GM12878 (cell line): ENCODE measurements around the gene CNPPD1. TPM values are rescaled to one million over a fixed set of nuclear protein-coding genes. Genes with fewer than 3 reads are reported as not detected.

Experiments used
- ATAC-seq: fragments of 200-7000 bp; cut with Tn5 transposase; 3 replicates; pipeline ENCODE4 v1.9.1; 2020; ENCODE audit warnings: mild to moderate bottlenecking, moderate library complexity
- BruUV-seq: library from RNA; stranded (reverse); fragments of 400-500 nt; replicated peaks from 2 replicates; lab custom pipeline; 2021; lab: Mats Ljungman, UMichigan
- CTCF ChIA-PET: fragments of 300-600 bp; sonication (Branson Sonifier 250); formaldehyde crosslinking; extraction: SDS; loops from one replicate; lab custom pipeline; 2021; ENCODE audit warnings: inconsistent platforms; lab: Yijun Ruan, JAX
- POLR2A ChIA-PET: fragments of 350-600 bp; formaldehyde crosslinking; extraction: SDS; loops from one replicate; lab custom pipeline; 2021; ENCODE audit warnings: inconsistent platforms; lab: Charles Lee
- RAD21 ChIA-PET: fragments of 300-600 bp; sonication (Branson Sonifier 250); formaldehyde crosslinking; loops from one replicate; lab custom pipeline; 2023; ENCODE audit warnings: antibody characterized with exemption; ENCODE audit not compliant: unreplicated experiment; lab: Charles Lee
- SMC1A ChIA-PET: fragments of 300-600 bp; sonication (Branson Sonifier 250); formaldehyde crosslinking; loops from one replicate; lab custom pipeline; 2023; ENCODE audit not compliant: unreplicated experiment, uncharacterized antibody; lab: Charles Lee
- DNase-seq: peaks from one replicate; pipeline ENCODE4 v3.0.0-alpha.2; 2011; ENCODE audit warnings: low read depth, low spot score
- FAIRE-seq: peaks from 3 replicates; lab custom pipeline; 2011; peaks lifted over from hg19 to GRCh38; lab: Jason Lieb, UNC
- H2AFZ ChIP-seq: 2 replicates; pipeline ENCODE4 v1.6.0; 2011; ENCODE audit warnings: low read depth, low read length, control low read depth; ENCODE audit not compliant: control insufficient read depth
- H3K27ac ChIP-seq: 2 replicates; pipeline ENCODE4 v1.5.1; 2011; ENCODE audit warnings: control low read depth; ENCODE audit not compliant: control insufficient read depth, insufficient read depth
- H3K27me3 ChIP-seq, 2 experiments: replicated peaks in 1 of 2; 2 replicates each; pipeline versions ENCODE4 v1.6.0 to v1.6.1; 2011; ENCODE audit warnings: low read length in 1 of 2; ENCODE audit not compliant: control insufficient read depth in 2 of 2, insufficient read depth in 2 of 2
- H3K36me3 ChIP-seq, 2 experiments: 2 replicates each; pipeline ENCODE4 v1.5.1; 2011; ENCODE audit warnings: low read length in 1 of 2; ENCODE audit not compliant: control insufficient read depth in 2 of 2, insufficient read depth in 2 of 2
- H3K4me1 ChIP-seq: 2 replicates; pipeline ENCODE4 v1.6.1; 2011; ENCODE audit warnings: mild to moderate bottlenecking, low read length, moderate library complexity, mixed read lengths; ENCODE audit not compliant: control insufficient read depth, insufficient read depth
- H3K4me2 ChIP-seq: 2 replicates; pipeline ENCODE4 v1.6.0; 2011; ENCODE audit warnings: control low read depth; ENCODE audit not compliant: control insufficient read depth, insufficient read depth
- H3K4me3 ChIP-seq: fragments of 200-600 bp; sonication (generic); 2 replicates; pipeline ENCODE4 v1.5.1; 2016
- H3K79me2 ChIP-seq: 2 replicates; pipeline ENCODE4 v1.6.0; 2011; ENCODE audit warnings: low read length; ENCODE audit not compliant: control insufficient read depth, insufficient read depth
- H3K9ac ChIP-seq: 2 replicates; pipeline ENCODE4 v1.8.0; 2011; ENCODE audit warnings: low read length, control low read depth, mixed read lengths; ENCODE audit not compliant: control insufficient read depth, insufficient read depth
- H3K9me3 ChIP-seq: replicated peaks from 3 replicates; pipeline ENCODE4 v1.5.1; 2011; ENCODE audit warnings: mild to moderate bottlenecking, low read length; ENCODE audit not compliant: control insufficient read depth, insufficient read depth
- H4K20me1 ChIP-seq: 2 replicates; pipeline ENCODE4 v1.6.0; 2011; ENCODE audit not compliant: control insufficient read depth, insufficient read depth
- BMI1 ChIP-seq: fragments of 450-650 bp; IDR thresholded peaks from 2 replicates; pipeline ENCODE4 v1.6.1; 2016; ENCODE audit warnings: mild to moderate bottlenecking, moderate library complexity, borderline replicate concordance
- CBFB ChIP-seq: IDR thresholded peaks from 2 replicates; pipeline ENCODE4 v1.6.1; 2016; ENCODE audit warnings: antibody characterized with exemption, low read depth
- CHD1 ChIP-seq: IDR thresholded peaks from 2 replicates; pipeline ENCODE4 v1.6.1; 2012; ENCODE audit warnings: low read depth, low read length, improper control_type of control experiment
- IKZF2 ChIP-seq, 2 experiments: fragments of 450-650 bp; IDR thresholded peaks; 2 replicates each; pipeline ENCODE4 v1.6.1; 2017; ENCODE audit warnings: mild to moderate bottlenecking in 2 of 2, moderate library complexity in 2 of 2
- KLF5 ChIP-seq: fragments of 450-650 bp; IDR thresholded peaks from 2 replicates; pipeline ENCODE4 v1.6.1; 2014; ENCODE audit warnings: mild to moderate bottlenecking; ENCODE audit not compliant: partially characterized antibody
- NFYA ChIP-seq: IDR thresholded peaks from 2 replicates; pipeline ENCODE4 v1.6.1; 2011; ENCODE audit warnings: low read depth, mild to moderate bottlenecking, low read length, improper control_type of control experiment, borderline replicate concordance
- RCOR1 ChIP-seq: conservative IDR thresholded peaks from 2 replicates; pipeline ENCODE4 v1.6.1; 2012; ENCODE audit warnings: low read depth, low read length, improper control_type of control experiment
- RUNX3 ChIP-seq: IDR thresholded peaks from 2 replicates; pipeline ENCODE4 v1.6.1; 2012; ENCODE audit warnings: low read length, inconsistent platforms
- WRNIP1 ChIP-seq: IDR thresholded peaks from 2 replicates; pipeline ENCODE4 v1.6.1; 2011; ENCODE audit warnings: low read depth, low read length, improper control_type of control experiment, borderline replicate concordance
- ZZZ3 ChIP-seq: IDR thresholded peaks from 2 replicates; pipeline ENCODE4 v1.6.1; 2011; ENCODE audit warnings: low read depth; ENCODE audit not compliant: control insufficient read depth, insufficient read length
- WGBS: methylation state at CpG from one replicate; pipeline ENCODE4 v1.1.6; 2016; ENCODE audit warnings: low lambda C conversion rate; ENCODE audit not compliant: insufficient replicate concordance, insufficient coverage; ENCODE audit errors: missing lambda C conversion rate; 5-methylcytosine and 5-hydroxymethylcytosine counted together
- in situ Hi-C: fragments of 300-500 bp; cut with MboI; formaldehyde crosslinking; loops from 9 replicates; pipeline ENCODE4 v1.14.3; 2018; ENCODE audit warnings: mixed read lengths
- intact Hi-C: fragments of 100-400 bp; cut with micrococcal nuclease; formaldehyde crosslinking; loops from one replicate; pipeline ENCODE4 v1.14.2; 2022; ENCODE audit not compliant: unreplicated experiment
- polyA plus RNA-seq, 11 experiments: library from polyadenylated mRNA; depleted of rRNA in 4 of 11; unstranded in 6 of 11; stranded (reverse) in 5 of 11; fragments of >200 nt; fragmentation: Nextera tagmentation in 4 of 11; fragmentation: Illumina TruSeq in 1 of 11; extraction: Ambion mirVana in 4 of 11; extraction: Trizol in 1 of 11; gene quantifications; 1 replicate in 1 of 11; 2 replicates in 10 of 11; pipeline versions ENCODE4 v1.2.1 to v1.2.3, GENCODE V29; 2011 to 2016; ENCODE audit warnings: inconsistent platforms in 2 of 11, missing spikeins in 2 of 11, low read depth in 1 of 11
- total RNA-seq, 4 experiments: library from RNA; depleted of rRNA in 3 of 4; stranded (reverse); fragments of >200 nt in 3 of 4; fragmentation: Illumina TruSeq in 1 of 4; extraction: Trizol in 1 of 4; gene quantifications; 2 replicates each; pipeline versions ENCODE4 v1.2.1 to v1.2.3, GENCODE V29; 2013 to 2021
- TF ChIP-seq, protein P1 (sequence below): fragments of 450-650 bp; formaldehyde crosslinking; IDR thresholded peaks from 2 replicates; pipeline ENCODE4 v1.4.0; 2020; ENCODE audit warnings: mild to moderate bottlenecking, moderate library complexity
- TF ChIP-seq, protein P2 (sequence below): IDR thresholded peaks from 2 replicates; pipeline ENCODE4 v1.6.1; 2012; ENCODE audit warnings: mild to moderate bottlenecking, low read depth, low read length

Gene CNPPD1
- total and polyA plus RNA-seq, 10 of the 15 experiments (the other 5 are each of a cell fraction or from before 2014, with no cell fraction given): 12.2 to 86.6 (median 43.4) TPM

DNA sequence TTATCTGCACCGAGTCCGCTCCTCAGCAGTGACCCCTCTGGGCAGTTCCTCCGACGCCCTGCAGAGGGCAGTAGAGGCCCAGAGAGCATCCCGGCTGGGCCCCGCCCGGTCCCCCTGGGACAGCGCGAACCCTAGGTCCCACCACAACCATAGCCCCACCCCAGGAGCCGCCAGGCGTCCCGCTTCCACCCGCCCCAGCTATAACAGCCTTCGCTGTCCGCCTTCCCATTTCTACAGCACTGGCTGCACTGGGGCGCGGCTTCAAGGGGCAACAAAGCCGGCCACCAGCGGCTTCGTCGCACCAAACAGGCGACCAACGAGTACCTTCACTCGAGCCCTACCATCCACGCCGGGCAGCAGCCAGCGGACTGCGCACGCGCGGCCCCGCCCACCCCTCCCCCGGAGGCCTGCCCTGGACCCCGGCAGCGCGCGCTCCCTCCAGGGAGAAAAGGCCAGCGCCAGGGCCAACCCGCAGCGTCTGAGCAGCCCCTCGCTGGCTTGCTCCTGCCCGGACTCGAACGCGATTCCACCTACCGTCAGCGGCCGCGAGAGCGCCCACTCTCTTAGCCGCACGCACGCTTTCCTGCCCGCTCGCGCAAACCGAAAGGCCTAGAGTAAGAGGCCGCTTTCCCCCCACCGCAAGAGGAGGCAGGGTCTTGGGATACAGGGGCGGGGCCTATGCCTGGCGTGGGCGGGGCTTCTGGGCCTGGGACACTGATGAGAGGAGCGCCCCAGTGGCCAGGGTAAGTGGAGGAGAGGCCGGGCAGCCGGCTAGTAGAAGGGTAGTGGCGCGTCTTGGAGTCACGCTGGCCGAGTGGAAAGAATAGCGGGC is 16.3 kb downstream of the CNPPD1 start, which contains the start of gene NHEJ1:
Gene NHEJ1 (minus strand): TSS at position 630 of the 832 bp plus-strand sequence. CDS start 2,453 bp downstream, outside the sequence.
- ChIA-PET CTCF (interaction anchor here (0.7 to 10.0 kb wide), 30 partner anchors 11 to 369 kb away, joined by 3 to 208 read pairs (median 5); partner anchors contain the start of genes ABCB6, CFAP65, CNPPD1 and GLB1L), RAD21 (interaction anchor here (0.7 to 3.4 kb wide), 9 partner anchors 16 to 228 kb away, joined by 3 to 30 read pairs (median 7); partner anchors contain the start of genes CNPPD1 and ZFAND2B), POLR2A (interaction anchor here (0.6 to 2.4 kb wide), 5 partner anchors 89 to 971 kb away, joined by 3 to 15 read pairs (median 4); partner anchors contain the start of gene TUBA4B), SMC1A (interaction anchor here (0.9 to 5.1 kb wide), 12 partner anchors 16 to 190 kb away, joined by 3 to 49 read pairs (median 6); partner anchors contain the start of genes ANKZF1, ATG9A, CNPPD1 and DNAJB2)
- peak; percentile 97 for ATAC-seq
- Histone ChIP-seq H3K27ac (peak within 1 kb of the TSS; percentile 78), H3K36me3 (no peaks in the 10 kb centered on the region), H3K4me2 (peak within 1 kb of the TSS; percentile 96), H3K9me3 (no peaks in the 10 kb centered on the region), H3K27me3 (no peaks in the 10 kb centered on the region), H3K9ac (peak within 1 kb of the TSS; percentile 80), H3K4me1 (peaks cover 4% of the 10 kb centered on the region; the same call in 1 of the 2 replicates), H2AFZ (peak within 1 kb of the TSS; percentile 95), H3K4me3 (peak within 1 kb of the TSS; percentile 85), H4K20me1 (no peaks in the 10 kb centered on the region), H3K79me2 (peaks cover 2% of the 10 kb centered on the region)
- in situ Hi-C loops (no loop called here), intact Hi-C loops (loop anchor here (1.0 to 5.0 kb wide), 7 partner anchors 16 to 227 kb away; partner anchors contain the start of genes CNPPD1, DNAJB2 and DNPEP)
- WGBS: 1% methylated on average over 70 of the region's 70 CpGs
- FAIRE-seq: peak; percentile 86
- peak; percentile 65 for DNase-seq
- BruUV-seq: TSS peak; percentile 66
- TF ChIP-seq KLF5: no peak
- no peak for TF ChIP-seq ZZZ3
- TF ChIP-seq RCOR1: no peak
- TF ChIP-seq, protein P1, sequence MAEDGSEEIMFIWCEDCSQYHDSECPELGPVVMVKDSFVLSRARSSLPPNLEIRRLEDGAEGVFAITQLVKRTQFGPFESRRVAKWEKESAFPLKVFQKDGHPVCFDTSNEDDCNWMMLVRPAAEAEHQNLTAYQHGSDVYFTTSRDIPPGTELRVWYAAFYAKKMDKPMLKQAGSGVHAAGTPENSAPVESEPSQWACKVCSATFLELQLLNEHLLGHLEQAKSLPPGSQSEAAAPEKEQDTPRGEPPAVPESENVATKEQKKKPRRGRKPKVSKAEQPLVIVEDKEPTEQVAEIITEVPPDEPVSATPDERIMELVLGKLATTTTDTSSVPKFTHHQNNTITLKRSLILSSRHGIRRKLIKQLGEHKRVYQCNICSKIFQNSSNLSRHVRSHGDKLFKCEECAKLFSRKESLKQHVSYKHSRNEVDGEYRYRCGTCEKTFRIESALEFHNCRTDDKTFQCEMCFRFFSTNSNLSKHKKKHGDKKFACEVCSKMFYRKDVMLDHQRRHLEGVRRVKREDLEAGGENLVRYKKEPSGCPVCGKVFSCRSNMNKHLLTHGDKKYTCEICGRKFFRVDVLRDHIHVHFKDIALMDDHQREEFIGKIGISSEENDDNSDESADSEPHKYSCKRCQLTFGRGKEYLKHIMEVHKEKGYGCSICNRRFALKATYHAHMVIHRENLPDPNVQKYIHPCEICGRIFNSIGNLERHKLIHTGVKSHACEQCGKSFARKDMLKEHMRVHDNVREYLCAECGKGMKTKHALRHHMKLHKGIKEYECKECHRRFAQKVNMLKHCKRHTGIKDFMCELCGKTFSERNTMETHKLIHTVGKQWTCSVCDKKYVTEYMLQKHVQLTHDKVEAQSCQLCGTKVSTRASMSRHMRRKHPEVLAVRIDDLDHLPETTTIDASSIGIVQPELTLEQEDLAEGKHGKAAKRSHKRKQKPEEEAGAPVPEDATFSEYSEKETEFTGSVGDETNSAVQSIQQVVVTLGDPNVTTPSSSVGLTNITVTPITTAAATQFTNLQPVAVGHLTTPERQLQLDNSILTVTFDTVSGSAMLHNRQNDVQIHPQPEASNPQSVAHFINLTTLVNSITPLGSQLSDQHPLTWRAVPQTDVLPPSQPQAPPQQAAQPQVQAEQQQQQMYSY: no peak
- peak; percentile 86 for TF ChIP-seq RUNX3
- no peak for TF ChIP-seq WRNIP1
- TF ChIP-seq, protein P2, sequence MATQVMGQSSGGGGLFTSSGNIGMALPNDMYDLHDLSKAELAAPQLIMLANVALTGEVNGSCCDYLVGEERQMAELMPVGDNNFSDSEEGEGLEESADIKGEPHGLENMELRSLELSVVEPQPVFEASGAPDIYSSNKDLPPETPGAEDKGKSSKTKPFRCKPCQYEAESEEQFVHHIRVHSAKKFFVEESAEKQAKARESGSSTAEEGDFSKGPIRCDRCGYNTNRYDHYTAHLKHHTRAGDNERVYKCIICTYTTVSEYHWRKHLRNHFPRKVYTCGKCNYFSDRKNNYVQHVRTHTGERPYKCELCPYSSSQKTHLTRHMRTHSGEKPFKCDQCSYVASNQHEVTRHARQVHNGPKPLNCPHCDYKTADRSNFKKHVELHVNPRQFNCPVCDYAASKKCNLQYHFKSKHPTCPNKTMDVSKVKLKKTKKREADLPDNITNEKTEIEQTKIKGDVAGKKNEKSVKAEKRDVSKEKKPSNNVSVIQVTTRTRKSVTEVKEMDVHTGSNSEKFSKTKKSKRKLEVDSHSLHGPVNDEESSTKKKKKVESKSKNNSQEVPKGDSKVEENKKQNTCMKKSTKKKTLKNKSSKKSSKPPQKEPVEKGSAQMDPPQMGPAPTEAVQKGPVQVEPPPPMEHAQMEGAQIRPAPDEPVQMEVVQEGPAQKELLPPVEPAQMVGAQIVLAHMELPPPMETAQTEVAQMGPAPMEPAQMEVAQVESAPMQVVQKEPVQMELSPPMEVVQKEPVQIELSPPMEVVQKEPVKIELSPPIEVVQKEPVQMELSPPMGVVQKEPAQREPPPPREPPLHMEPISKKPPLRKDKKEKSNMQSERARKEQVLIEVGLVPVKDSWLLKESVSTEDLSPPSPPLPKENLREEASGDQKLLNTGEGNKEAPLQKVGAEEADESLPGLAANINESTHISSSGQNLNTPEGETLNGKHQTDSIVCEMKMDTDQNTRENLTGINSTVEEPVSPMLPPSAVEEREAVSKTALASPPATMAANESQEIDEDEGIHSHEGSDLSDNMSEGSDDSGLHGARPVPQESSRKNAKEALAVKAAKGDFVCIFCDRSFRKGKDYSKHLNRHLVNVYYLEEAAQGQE: no peak
- TF ChIP-seq NFYA: no peak
- peak; percentile 44; the same call in 1 of the 2 replicates for TF ChIP-seq CBFB
- no peak for TF ChIP-seq CHD1
- TF ChIP-seq IKZF2 (IDR thresholded peaks at IDR 0.05): peak; percentile 39 to 67; a peak in 3 of 4 replicates
- TF ChIP-seq BMI1: no peak
